Ascending aorta (tissue), 2 donors: ENCODE measurements around the gene NAA38. TPM values are rescaled to one million over a fixed set of nuclear protein-coding genes. Genes with fewer than 3 reads are reported as not detected.

Source experiments
- DNase-seq, 2 donors: peaks; one replicate each; pipeline ENCODE4 v3.0.0-alpha.2; 2019; ENCODE audit warnings: low spot score in 2 of 2
- H3K27ac ChIP-seq, 2 donors: fragments of 200-600 bp; sonication (generic); one replicate each; pipeline ENCODE4 v1.5.1; 2016 to 2017; ENCODE audit warnings: mild to moderate bottlenecking in 1 of 2
- H3K27me3 ChIP-seq: fragments of 200-600 bp; sonication (generic); one replicate; pipeline ENCODE4 v1.5.1; 2017
- H3K36me3 ChIP-seq, 2 donors: fragments of 200-600 bp; sonication (generic); one replicate each; pipeline ENCODE4 v1.5.1; 2016
- H3K4me1 ChIP-seq, 2 donors: fragments of 200-600 bp; sonication (generic); one replicate each; pipeline ENCODE4 v1.5.1; 2016 to 2017; ENCODE audit warnings: mild to moderate bottlenecking in 1 of 2
- H3K4me3 ChIP-seq, 2 donors: fragments of 200-600 bp; sonication (generic); one replicate each; pipeline ENCODE4 v1.5.1; 2016 to 2017; ENCODE audit warnings: mild to moderate bottlenecking in 1 of 2
- H3K9me3 ChIP-seq, 2 donors: fragments of 200-600 bp; sonication (generic); one replicate each; pipeline ENCODE4 v1.5.1; 2016
- CTCF ChIP-seq, 3 experiments: fragments of 200-600 bp in 2 of 3; fragments of 450-650 bp in 1 of 3; sonication (generic) in 2 of 3; IDR thresholded peaks; one replicate each; pipeline ENCODE4 v1.5.1; 2016 to 2019; ENCODE audit warnings: antibody characterized with exemption in 3 of 3, mild to moderate bottlenecking in 1 of 3, moderate library complexity in 1 of 3
- intact Hi-C: fragments of 100-400 bp; cut with DNase I; formaldehyde crosslinking; loops from one replicate; pipeline ENCODE4 v1.15.1; 2023
- total RNA-seq: library from RNA; depleted of rRNA; stranded (reverse); fragments of >200 nt; gene quantifications from one replicate; pipeline ENCODE4 v1.1.0, GENCODE V29; 2016

Gene NAA38
- total RNA-seq, 1 donor from 2014 or later: 59.0 TPM

GRCh38 chr17:7887482-7888183, 30.3 kb upstream of the NAA38 start:
- no peak for TF ChIP-seq CTCF (IDR thresholded peaks at IDR 0.05)
- peaks cover 6 to 17% of the 10 kb centered on the region in 2 donors for H3K36me3 ChIP-seq
- no peaks in the 10 kb centered on the region for H3K27me3 ChIP-seq
- peaks cover 19 to 28% of the 10 kb centered on the region in 2 donors for H3K4me1 ChIP-seq
- intact Hi-C loops: loop anchor here (1.0 to 2.0 kb wide), 5 partner anchors 25 to 53 kb away; partner anchors contain the start of genes CNTROB, KDM6B and NAA38
- H3K4me3 ChIP-seq: peak overlapping the region; percentile 77 to 95
- peak overlapping the region; percentile 90 to 91 for H3K27ac ChIP-seq
- DNase-seq: peak; percentile 65 to 95
- H3K9me3 ChIP-seq: no peaks in the 10 kb centered on the region

- no peaks in the 10 kb centered on the region for H3K9me3 ChIP-seq
- no peaks in the 10 kb centered on the region for H3K27me3 ChIP-seq
- peak overlapping the region; percentile 90 to 91 for H3K27ac ChIP-seq
- H3K36me3 ChIP-seq: peaks cover 6 to 16% of the 10 kb centered on the region in 2 donors
- peak overlapping the region; percentile 77 to 95 for H3K4me3 ChIP-seq
- no peak for DNase-seq
- peaks cover 19 to 28% of the 10 kb centered on the region in 2 donors for H3K4me1 ChIP-seq
- intact Hi-C loops: loop anchor here (1.0 to 2.0 kb wide), 3 partner anchors 30 to 52 kb away; partner anchors contain the start of genes CNTROB, KDM6B and NAA38
- no peak for TF ChIP-seq CTCF (IDR thresholded peaks at IDR 0.05)
These were observed 29.7 kb upstream of the NAA38 start for GRCh38 chr17:7887038-7887481.

- intact Hi-C loops: loop anchor here (1.0 to 2.0 kb wide), 3 partner anchors 29 to 52 kb away; partner anchors contain the start of genes CNTROB, KDM6B and NAA38
- DNase-seq: no peak
- Histone ChIP-seq H3K27me3 (no peaks in the 10 kb centered on the region), H3K36me3 (peaks cover 3 to 10% of the 10 kb centered on the region in 2 donors), H3K27ac (peak overlapping the region; percentile 90 to 91), H3K9me3 (no peaks in the 10 kb centered on the region), H3K4me3 (peak overlapping the region; percentile 77 to 95), H3K4me1 (peaks cover 19 to 28% of the 10 kb centered on the region in 2 donors)
- no peak for TF ChIP-seq CTCF (IDR thresholded peaks at IDR 0.05)
These were observed 29.1 kb upstream of the NAA38 start for GRCh38 chr17:7886227-7887037.

DNA sequence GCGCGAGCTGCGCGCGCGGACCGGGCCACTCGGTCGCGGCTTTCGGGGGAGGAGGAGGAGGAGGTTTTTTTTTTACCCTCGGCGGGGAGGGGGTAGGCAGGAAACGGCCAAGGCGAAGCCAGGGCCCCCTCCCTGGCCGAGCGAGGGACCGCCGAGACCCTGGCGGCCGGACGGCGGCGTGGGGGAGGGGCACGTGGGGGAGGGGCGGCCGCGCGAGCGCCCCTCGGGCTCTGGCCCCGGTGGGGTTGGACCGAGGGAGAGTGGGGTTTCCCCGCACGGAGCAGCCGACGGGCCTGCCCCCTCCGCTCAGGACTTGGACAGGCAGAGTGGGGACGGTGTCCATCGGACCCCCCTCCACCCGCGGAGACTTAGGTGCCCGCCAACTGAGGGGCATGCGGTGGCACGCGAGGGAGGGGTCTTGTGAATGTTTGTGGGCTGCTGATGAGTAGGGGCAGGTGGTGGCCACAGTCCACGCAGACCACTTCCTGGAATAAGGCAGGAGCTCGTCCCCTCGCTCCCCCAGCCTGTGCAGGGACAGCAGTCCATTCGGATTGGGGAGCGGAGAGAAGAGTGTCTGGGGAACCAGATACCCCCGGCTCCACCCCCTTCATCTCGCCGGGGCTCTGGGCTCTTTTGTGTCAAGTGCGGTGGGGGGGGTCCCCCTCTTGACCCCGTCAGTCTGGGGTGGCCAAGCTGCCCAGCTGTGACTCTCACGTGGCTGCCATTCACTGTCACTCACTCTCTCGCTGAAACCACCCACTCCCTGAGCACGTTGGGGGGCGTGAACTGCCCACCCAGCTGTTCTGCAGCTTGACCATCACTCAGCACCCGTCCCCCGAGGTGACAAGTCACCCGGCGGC, 28.2 kb upstream of the NAA38 start:
- peak overlapping the region; percentile 90 to 91 for H3K27ac ChIP-seq
- peak overlapping the region; percentile 77 to 95 for H3K4me3 ChIP-seq
- peaks cover 19 to 28% of the 10 kb centered on the region in 2 donors for H3K4me1 ChIP-seq
- H3K27me3 ChIP-seq: no peaks in the 10 kb centered on the region
- peaks cover 0 to 5% of the 10 kb centered on the region in 2 donors for H3K36me3 ChIP-seq
- TF ChIP-seq CTCF (IDR thresholded peaks at IDR 0.05): no peak
- peak in 1 of 2 donors; percentile 72 for DNase-seq
- H3K9me3 ChIP-seq: no peaks in the 10 kb centered on the region
- intact Hi-C loops: loop anchor here (2.0 kb wide), 1 partner anchor 51 kb away; the partner anchor contains the start of gene KDM6B
